Lung microvascular endothelial cell (primary cell): ENCODE results near the gene MKNK2. TPM values are rescaled to one million over a fixed set of nuclear protein-coding genes. Genes with fewer than 3 reads are reported as not detected.
A peak's percentile ranks its signal among the peaks of the same experiment; 100 is the strongest.

ENCODE experiments used
- DNase-seq, 2 donors: peaks; one replicate each; pipeline versions ENCODE4 v3.0.0 to v3.0.0-alpha.2; 2010; ENCODE audit warnings: low read depth in 2 of 2
- total RNA-seq: library from RNA; depleted of rRNA; stranded (reverse); fragments of >200 nt; gene quantifications from 2 replicates; pipeline ENCODE4 v1.2.1, GENCODE V29; 2014

The MKNK2 gene
- total RNA-seq, 1 donor from 2014 or later: 102 TPM

GRCh38 chr19:2058570-2059421 is 7.8 kb upstream of the MKNK2 start:
- DNase-seq: no peak

DNA sequence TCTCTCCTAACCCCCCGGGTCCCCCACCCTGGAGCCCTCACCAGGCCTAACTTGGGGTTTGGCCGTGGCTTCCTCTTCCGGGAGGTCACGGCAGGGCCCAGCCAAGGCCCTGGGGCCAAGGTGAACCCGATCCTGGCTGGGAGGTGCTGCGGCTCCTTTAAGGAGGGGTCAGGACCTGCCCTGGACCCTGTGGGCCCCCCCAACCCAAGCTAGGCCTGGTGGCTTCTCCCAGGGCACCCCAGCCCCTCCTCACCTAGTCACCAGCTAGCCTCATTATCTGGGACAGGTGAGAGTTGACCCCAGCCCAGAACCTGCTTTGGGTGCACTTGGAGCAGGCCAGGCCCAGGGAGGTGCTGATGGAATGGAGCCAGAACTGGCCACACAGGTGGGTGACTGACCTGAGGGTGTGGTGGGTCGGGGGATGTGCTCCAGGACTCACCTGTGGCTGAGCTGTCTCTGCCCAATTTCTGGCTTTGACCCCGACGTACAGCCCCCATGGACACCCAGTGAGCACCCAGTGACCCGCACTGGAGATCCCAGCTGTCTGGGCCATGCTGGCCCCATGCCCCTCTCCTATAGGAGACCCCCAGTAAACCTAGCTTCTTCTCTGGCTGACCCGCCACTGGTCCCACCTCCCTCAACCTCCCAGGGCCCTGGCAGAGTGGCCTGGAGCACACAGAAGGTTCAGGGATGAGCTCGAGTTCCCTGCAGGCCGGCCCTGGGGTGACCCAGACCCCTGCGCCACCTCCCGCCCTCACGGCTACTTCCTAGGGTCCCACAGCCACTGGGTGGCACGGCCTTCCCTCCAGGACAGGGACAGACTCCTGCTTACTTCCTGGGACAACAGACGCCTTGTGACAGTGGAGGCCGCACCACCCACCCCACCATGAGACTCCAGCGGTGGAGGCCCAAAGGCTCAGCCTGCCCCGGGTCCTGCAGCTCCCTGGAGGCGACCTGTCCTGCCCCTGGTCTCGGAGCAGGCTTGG is 6.7 kb upstream of the MKNK2 start:
- DNase-seq: no peak

- DNase-seq: no peak
Observed at GRCh38 chr19:2056837-2057192, 5.8 kb upstream of the MKNK2 start.

GRCh38 chr19:2055931-2056836 is 5.1 kb upstream of the MKNK2 start:
- peak; percentile 37 to 70 for DNase-seq

DNA sequence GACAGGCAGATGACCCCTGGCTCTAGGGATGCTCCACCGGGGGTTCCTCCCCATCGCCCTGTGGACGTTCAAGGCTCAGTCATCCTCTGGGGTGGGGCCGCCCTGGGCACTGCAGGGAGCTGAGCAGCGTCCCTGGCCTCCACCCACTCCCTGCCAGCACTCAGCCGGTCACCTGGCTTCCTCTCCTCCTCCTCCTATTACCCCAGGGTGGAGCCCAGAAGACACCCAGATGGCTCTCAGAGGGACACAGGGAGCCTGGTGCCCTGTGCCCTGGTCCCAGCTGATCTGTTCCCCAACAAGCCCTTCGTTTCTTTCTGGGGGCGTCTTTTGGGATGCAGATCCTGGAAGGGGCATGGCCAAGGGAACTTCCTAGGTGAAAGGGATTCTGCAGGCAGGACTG is 3.7 kb upstream of the MKNK2 start:
- no peak for DNase-seq

DNA sequence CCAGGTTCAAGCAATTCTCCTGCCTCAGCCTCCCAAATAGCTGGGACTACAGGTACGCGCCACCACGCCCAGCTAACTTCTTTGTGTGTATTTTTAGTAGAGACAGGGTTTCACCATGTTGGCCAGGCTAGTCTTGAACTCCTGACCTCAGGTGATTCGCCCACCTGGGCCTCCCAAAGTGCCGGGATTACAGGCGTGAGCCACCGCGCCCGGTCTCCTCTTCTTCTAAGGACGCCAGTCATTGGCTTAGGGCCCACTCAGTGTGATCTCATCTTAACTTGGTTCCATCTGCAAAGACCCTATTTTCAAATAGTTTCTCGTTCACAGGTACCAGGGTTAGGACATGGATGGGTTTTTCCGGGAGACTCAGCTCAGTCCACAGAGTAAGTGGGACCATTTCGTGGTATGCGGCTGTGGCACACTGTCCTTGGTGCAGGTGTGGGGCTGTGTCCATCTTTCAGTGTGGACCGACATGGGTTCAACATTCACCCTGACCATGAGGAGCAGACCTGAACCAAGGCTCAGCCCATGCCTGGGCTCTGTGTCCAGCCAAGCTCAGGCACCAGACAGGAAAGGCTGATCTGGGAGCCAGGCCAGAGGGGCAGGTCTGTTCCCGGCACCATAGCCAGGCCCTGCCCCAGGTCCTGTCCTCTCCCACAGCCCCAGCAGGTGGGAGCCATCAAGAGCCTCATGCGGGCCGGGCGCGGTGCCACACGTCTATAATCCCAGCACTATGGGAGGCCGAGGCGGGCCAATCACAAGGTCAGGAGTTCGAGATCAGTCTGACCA is 2.8 kb upstream of the MKNK2 start:
- DNase-seq: peak; percentile 49 to 98

GRCh38 chr19:2051773-2052704 is 995 bp upstream of the MKNK2 start:
- DNase-seq: peak in 1 of 2 donors; percentile 86

DNA sequence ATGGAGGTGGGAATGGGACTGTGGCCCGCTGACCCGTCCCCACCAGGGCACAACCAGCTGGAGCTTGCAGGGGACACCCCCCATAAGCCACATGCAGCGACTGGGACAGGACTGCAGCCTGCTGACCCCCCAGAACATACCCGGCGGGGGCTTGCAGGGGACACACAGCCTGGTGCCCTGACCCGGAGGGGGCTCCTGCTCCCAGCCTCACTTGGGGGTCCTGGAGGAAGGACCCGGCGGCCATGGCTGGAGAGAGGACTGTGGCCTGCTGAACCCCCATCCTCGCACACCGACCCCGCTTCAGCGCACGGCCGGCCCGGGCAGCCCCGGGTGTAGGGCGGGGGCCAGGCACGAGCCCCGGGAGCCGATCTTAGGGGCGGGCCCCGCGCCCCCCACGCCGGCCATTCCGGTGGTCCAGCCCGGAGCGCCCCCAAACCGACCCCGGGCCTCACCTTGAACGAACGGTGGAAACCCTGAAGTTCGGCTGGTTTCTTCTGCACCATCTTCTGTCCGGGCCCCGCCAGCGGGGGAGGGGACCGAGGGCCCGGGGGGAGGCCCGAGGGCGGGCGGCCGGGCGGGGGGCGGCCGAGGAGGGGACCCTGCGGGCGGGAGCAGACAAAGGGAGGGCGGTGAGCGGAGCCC is 574 bp downstream of the MKNK2 start:
- no peak for DNase-seq

DNA sequence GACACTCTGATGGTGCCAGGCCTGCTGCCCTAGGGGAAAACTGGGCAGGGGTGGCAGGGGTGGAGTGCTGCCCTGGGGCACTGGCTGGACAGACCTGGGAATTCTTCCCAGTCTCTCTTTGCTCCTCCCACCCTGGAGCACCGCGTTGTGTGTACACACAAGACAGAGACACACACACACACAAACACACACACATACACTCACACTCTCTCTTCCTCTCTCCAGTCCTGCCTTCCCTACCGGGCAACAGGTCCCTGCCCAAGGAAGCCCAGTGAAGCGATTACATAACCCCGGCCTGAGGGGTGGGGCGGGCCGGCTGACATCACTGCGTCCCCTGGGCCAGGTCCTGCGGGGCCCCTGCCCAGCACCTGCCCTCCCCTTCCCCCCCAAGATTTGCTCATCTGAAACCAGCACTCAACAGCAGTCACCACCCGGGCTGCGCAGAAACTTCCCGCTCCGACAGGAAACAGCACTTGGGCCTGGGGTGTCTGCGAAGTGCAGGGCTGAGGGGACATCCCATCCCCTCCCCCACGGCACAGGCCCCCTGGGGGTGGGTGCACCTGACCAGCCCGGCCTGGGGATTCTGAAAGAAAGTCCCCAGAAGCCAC is 1.2 kb downstream of the MKNK2 start:
- DNase-seq: peak; percentile 62 to 70

GRCh38 chr19:2048959-2049740 is 1.9 kb downstream of the MKNK2 start:
- DNase-seq: peak in 1 of 2 donors; percentile 36

GRCh38 chr19:2048104-2048958 is 2.7 kb downstream of the MKNK2 start:
- no peak for DNase-seq

- peak; percentile 55 to 74 for DNase-seq
Observed at GRCh38 chr19:2047449-2048103, 3.5 kb downstream of the MKNK2 start.

- DNase-seq: no peak
Observed at GRCh38 chr19:2047076-2047448, 4.0 kb downstream of the MKNK2 start.

GRCh38 chr19:2046046-2046907 is 4.8 kb downstream of the MKNK2 start:
- no peak for DNase-seq

DNA sequence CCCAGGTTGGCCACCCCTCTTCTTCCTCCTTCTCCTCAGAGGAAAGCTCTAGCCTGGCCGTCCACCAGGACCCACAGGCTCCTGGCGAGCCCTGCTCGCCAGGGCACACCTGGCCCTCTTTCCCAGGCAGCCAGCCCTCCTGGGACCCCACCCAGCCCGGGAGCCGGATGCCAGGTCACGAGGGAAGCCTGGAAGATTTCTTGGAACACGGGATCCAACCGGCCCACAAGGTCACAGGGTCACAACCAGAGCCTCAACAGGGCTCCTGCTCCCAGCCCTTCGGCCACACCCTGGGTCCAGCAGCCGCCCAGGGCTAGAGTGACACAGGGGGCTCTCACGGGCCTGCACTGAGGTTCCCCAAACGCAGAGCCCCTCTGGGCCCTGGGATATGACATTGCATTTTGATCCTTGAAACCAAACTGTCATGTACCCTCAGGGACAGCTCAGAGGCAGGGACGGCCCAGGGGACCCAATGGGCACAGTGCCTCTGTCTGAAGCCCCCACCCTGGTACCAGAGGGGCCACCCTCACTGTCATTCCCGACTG is 5.5 kb downstream of the MKNK2 start:
- no peak for DNase-seq
